ENCODE data around the gene CDC42EP2. TPM values are rescaled to one million over a fixed set of nuclear protein-coding genes. Genes with fewer than 3 reads are reported as not detected.

Gene CDC42EP2
- total and polyA plus RNA-seq, 2 of the 13 experiments (the other 11 are each of a cell fraction or from before 2014, with no cell fraction given): 2.3 to 7.1 TPM

GRCh38 chr11:65315204-65315865 is 669 bp downstream of the CDC42EP2 start (continued):
- TF ChIP-seq HNRNPLL (IDR thresholded peaks at IDR 0.05; ENCODE audit: low read depth, low read length, poor library complexity, severe bottlenecking) (peak; percentile 26), SP140L (CRISPR knock-in tag; IDR thresholded peaks at IDR 0.05; ENCODE audit: borderline replicate concordance) (no peak), ZNF616 (CRISPR knock-in tag; IDR thresholded peaks at IDR 0.05; ENCODE audit: low read depth) (no peak), PAX8 (CRISPR knock-in tag; IDR thresholded peaks at IDR 0.05; ENCODE audit: borderline replicate concordance) (0 out of 2 replicates have a peak, but pooled peaks have one; percentile 5), ZBTB26 (CRISPR knock-in tag; IDR thresholded peaks at IDR 0.05; ENCODE audit: borderline replicate concordance) (0 out of 2 replicates have a peak, but pooled peaks have one; percentile 32), ZNF670 (CRISPR knock-in tag; IDR thresholded peaks at IDR 0.05; ENCODE audit: borderline replicate concordance) (no peak), ZNF251 (CRISPR knock-in tag; IDR thresholded peaks at IDR 0.05) (no peak), THAP7 (CRISPR knock-in tag; IDR thresholded peaks at IDR 0.05) (no peak), HOMEZ (CRISPR knock-in tag; IDR thresholded peaks at IDR 0.05; ENCODE audit: low read depth) (no peak), ZNF503 (CRISPR knock-in tag; IDR thresholded peaks at IDR 0.05) (no peak), ZNF547 (CRISPR knock-in tag; IDR thresholded peaks at IDR 0.05) (peak; percentile 61; the same call in 1 of the 2 replicates), ZNF83 (CRISPR knock-in tag; IDR thresholded peaks at IDR 0.05; ENCODE audit: borderline replicate concordance) (no peak), ZNF597 (CRISPR knock-in tag; IDR thresholded peaks at IDR 0.05) (no peak), ZBTB39 (CRISPR knock-in tag; IDR thresholded peaks at IDR 0.05) (peak; percentile 63; the same call in 1 of the 2 replicates), FOXJ3 (CRISPR knock-in tag; IDR thresholded peaks at IDR 0.05; ENCODE audit: borderline replicate concordance) (no peak), DR1 (CRISPR knock-in tag; IDR thresholded peaks at IDR 0.05) (no peak), RFX1 (IDR thresholded peaks at IDR 0.05) (no peak), MXD4 (CRISPR knock-in tag; IDR thresholded peaks at IDR 0.05) (0 out of 2 replicates have a peak, but pooled peaks have one; percentile 37), ZNF792 (CRISPR knock-in tag; IDR thresholded peaks at IDR 0.05) (no peak), ZNF879 (CRISPR knock-in tag; IDR thresholded peaks at IDR 0.05) (0 out of 2 replicates have a peak, but pooled peaks have one; percentile 45)
